HepG2 (cell line): ENCODE data around the gene FYTTD1. TPM values are rescaled to one million over a fixed set of nuclear protein-coding genes. Genes with fewer than 3 reads are reported as not detected.

Experiments
- ATAC-seq: fragments of 200-7000 bp; cut with Tn5 transposase; 3 replicates; pipeline ENCODE4 v1.9.1; 2020; ENCODE audit warnings: mild to moderate bottlenecking, moderate library complexity
- BruUV-seq: library from RNA; stranded (reverse); fragments of 400-500 nt; replicated peaks from 2 replicates; lab custom pipeline; 2021; lab: Mats Ljungman, UMichigan
- CTCF ChIA-PET: fragments of 300-600 bp; formaldehyde crosslinking; extraction: SDS; loops from one replicate; lab custom pipeline; 2021; ENCODE audit warnings: low total read pairs, inconsistent platforms, low intra/inter-chr PET ratio; lab: Yijun Ruan, JAX
- POLR2A ChIA-PET: fragments of 350-600 bp; sonication (Branson Sonifier 250); formaldehyde crosslinking; loops from one replicate; lab custom pipeline; 2020; ENCODE audit warnings: antibody characterized with exemption, inconsistent platforms; lab: Yijun Ruan, JAX
- DNase-seq: peaks from one replicate; pipeline ENCODE4 v3.0.0-alpha.2; 2015; ENCODE audit warnings: low spot score
- FAIRE-seq: peaks from 3 replicates; lab custom pipeline; 2011; peaks lifted over from hg19 to GRCh38; lab: Jason Lieb, UNC
- H2AFZ ChIP-seq: one replicate; pipeline ENCODE4 v1.6.1; 2011; ENCODE audit warnings: low read length, inconsistent platforms
- H3K27ac ChIP-seq: fragments of 300-600 bp; 3 replicates; pipeline ENCODE4 v1.8.0; 2011; ENCODE audit warnings: mixed run types, mild to moderate bottlenecking, mixed read lengths, low read length, inconsistent platforms; ENCODE audit not compliant: insufficient read depth; ENCODE audit errors: extremely low read length
- H3K27me3 ChIP-seq, 2 experiments: fragments of 200-600 bp in 1 of 2; 2 replicates in 1 of 2; 3 replicates in 1 of 2; pipeline versions ENCODE4 v1.6.0 to v1.8.0; 2011; ENCODE audit warnings: low read length in 2 of 2, mild to moderate bottlenecking in 2 of 2, moderate library complexity in 2 of 2, inconsistent platforms in 1 of 2; ENCODE audit not compliant: insufficient read depth in 2 of 2, control insufficient read depth in 1 of 2
- H3K36me3 ChIP-seq, 2 experiments: fragments of 200-600 bp in 1 of 2; replicated peaks in 1 of 2; 2 replicates in 1 of 2; 3 replicates in 1 of 2; pipeline versions ENCODE4 v1.5.1 to v1.8.0; 2011; ENCODE audit warnings: low read length in 2 of 2, inconsistent platforms in 1 of 2; ENCODE audit not compliant: insufficient read depth in 2 of 2, control insufficient read depth in 1 of 2
- H3K4me1 ChIP-seq: 2 replicates; pipeline ENCODE4 v1.5.1; 2012; ENCODE audit warnings: low read length, inconsistent platforms; ENCODE audit not compliant: insufficient read depth
- H3K4me2 ChIP-seq: 2 replicates; pipeline ENCODE4 v1.6.0; 2011; ENCODE audit warnings: low read depth, low read length, inconsistent platforms
- H3K4me3 ChIP-seq, 3 experiments: fragments of 200-600 bp in 1 of 3; sonication (generic), shearing (Covaris generic) in 1 of 3; replicated peaks in 1 of 3; 2 replicates each; pipeline ENCODE4 v1.5.1; 2011 to 2016; ENCODE audit warnings: low read length in 3 of 3, inconsistent platforms in 2 of 3, low read depth in 2 of 3, mild to moderate bottlenecking in 2 of 3, control low read depth in 1 of 3, mixed read lengths in 1 of 3; ENCODE audit not compliant: insufficient read depth in 1 of 3
- H3K79me2 ChIP-seq: one replicate; pipeline ENCODE4 v1.6.1; 2011; ENCODE audit warnings: low read length, inconsistent platforms; ENCODE audit not compliant: insufficient read depth
- H3K9ac ChIP-seq: 2 replicates; pipeline ENCODE4 v1.6.0; 2011; ENCODE audit warnings: mild to moderate bottlenecking, low read depth, low read length, inconsistent platforms; ENCODE audit not compliant: insufficient read depth
- H3K9me3 ChIP-seq: 2 replicates; pipeline ENCODE4 v1.5.1; 2012; ENCODE audit warnings: mild to moderate bottlenecking, low read length
- H4K20me1 ChIP-seq: 2 replicates; pipeline ENCODE4 v1.6.0; 2011; ENCODE audit warnings: inconsistent platforms, mild to moderate bottlenecking, low read length, moderate library complexity; ENCODE audit not compliant: insufficient read depth
- CCAR2 ChIP-seq: fragments of 200-400 bp; formaldehyde crosslinking; optimal IDR thresholded peaks from 2 replicates; pipeline ENCODE3; 2018; ENCODE audit warnings: low read depth, mild to moderate bottlenecking, low read length, moderate library complexity
- CENPT ChIP-seq: sonication (generic); formaldehyde crosslinking; IDR thresholded peaks from 2 replicates; pipeline ENCODE4 v1.8.0; 2022; ENCODE audit warnings: low read depth, mild to moderate bottlenecking, moderate library complexity, missing genetic modification reagents
- DMAP1 ChIP-seq: IDR thresholded peaks from 2 replicates; pipeline ENCODE4 v1.6.1; 2016
- HIVEP1 ChIP-seq: sonication (generic); formaldehyde crosslinking; IDR thresholded peaks from 2 replicates; pipeline ENCODE4 v1.4.0; 2020; ENCODE audit warnings: mild to moderate bottlenecking, missing genetic modification reagents
- KAT2B ChIP-seq: fragments of 150-350 bp; IDR thresholded peaks from 2 replicates; pipeline ENCODE4 v1.6.1; 2014; ENCODE audit warnings: low read depth, low read length, borderline replicate concordance
- KDM6A ChIP-seq: IDR thresholded peaks from 2 replicates; pipeline ENCODE4 v1.6.1; 2016; ENCODE audit warnings: low read depth
- MIER2 ChIP-seq: IDR thresholded peaks from 2 replicates; pipeline ENCODE4 v1.6.1; 2016; ENCODE audit warnings: missing biosample characterization, missing genetic modification reagents
- SATB2 ChIP-seq: sonication (generic); formaldehyde crosslinking; IDR thresholded peaks from 2 replicates; pipeline ENCODE4 v1.5.0; 2020; ENCODE audit warnings: missing genetic modification reagents
- SOX13 ChIP-seq, 3 experiments: fragments of 450-650 bp in 1 of 3; sonication (generic) in 1 of 3; formaldehyde crosslinking in 1 of 3; IDR thresholded peaks in 2 of 3; conservative IDR thresholded peaks in 1 of 3; 2 replicates each; pipeline versions ENCODE4 v1.5.0 to v1.6.1; 2016 to 2020; ENCODE audit warnings: antibody characterized with exemption in 1 of 3, mild to moderate bottlenecking in 1 of 3, missing compliant biosample characterization in 1 of 3, missing genetic modification reagents in 1 of 3, moderate library complexity in 1 of 3
- TFAP4 ChIP-seq: sonication (generic); IDR thresholded peaks from 2 replicates; pipeline ENCODE4 v1.6.1; 2016; ENCODE audit warnings: low read depth, borderline replicate concordance
- TGIF2 ChIP-seq: IDR thresholded peaks from 2 replicates; pipeline ENCODE4 v1.6.1; 2016; ENCODE audit warnings: control low read depth, missing compliant biosample characterization
- TOPORS ChIP-seq: sonication (generic); formaldehyde crosslinking; IDR thresholded peaks from 2 replicates; pipeline ENCODE4 v1.8.0; 2023; ENCODE audit warnings: mild to moderate bottlenecking, missing genetic modification reagents
- ZMAT3 ChIP-seq: sonication (generic); formaldehyde crosslinking; conservative IDR thresholded peaks from 2 replicates; pipeline ENCODE4 v1.7.0; 2021; ENCODE audit warnings: missing genetic modification reagents
- ZNF574 ChIP-seq: sonication (generic); formaldehyde crosslinking; IDR thresholded peaks from 2 replicates; pipeline ENCODE4 v1.4.0; 2020; ENCODE audit warnings: missing genetic modification reagents
- ZNF792 ChIP-seq: IDR thresholded peaks from 2 replicates; pipeline ENCODE4 v1.6.1; 2016
- WGBS: methylation state at CpG from one replicate; pipeline ENCODE4 v1.1.6; 2017; ENCODE audit warnings: low lambda C conversion rate; 5-methylcytosine and 5-hydroxymethylcytosine counted together
- in situ Hi-C: cut with HindIII; loops from 2 replicates; pipeline ENCODE4 v1.10.0; 2017; ENCODE audit warnings: low pct_unique_long_range_greater_than_20kb; ENCODE audit not compliant: extremely low pct_ligation_motif_present
- intact Hi-C: fragments of 100-400 bp; cut with micrococcal nuclease; formaldehyde crosslinking; loops from one replicate; pipeline ENCODE4 v1.10.0; 2022; ENCODE audit not compliant: unreplicated experiment
- polyA plus RNA-seq, 8 experiments: library from polyadenylated mRNA; depleted of rRNA in 3 of 8; stranded (reverse) in 7 of 8; unstranded in 1 of 8; fragments of >200 nt; fragmentation: Illumina TruSeq in 4 of 8; extraction: Trizol in 4 of 8; gene quantifications; 2 replicates each; pipeline versions ENCODE4 v1.2.1 to v1.2.3, GENCODE V29; 2011 to 2016; ENCODE audit warnings: low read depth in 4 of 8, missing spikeins in 1 of 8, mixed read lengths in 1 of 8; ENCODE audit not compliant: insufficient read depth in 1 of 8
- total RNA-seq, 5 experiments: library from RNA; depleted of rRNA; stranded (reverse); fragments of >200 nt; fragmentation: Illumina TruSeq; extraction: Trizol; gene quantifications; 2 replicates each; pipeline ENCODE4 v1.2.3, GENCODE V29; 2016; ENCODE audit warnings: low read depth in 1 of 5

The FYTTD1 gene
- total and polyA plus RNA-seq, 2 of the 13 experiments (the other 11 are each of a cell fraction or from before 2014, with no cell fraction given), result 6.5 to 28.8 TPM

GRCh38 chr3:197807969-197808587 is 58.4 kb downstream of the FYTTD1 start:
- H3K27ac ChIP-seq, result no peak overlapping the region
- POLR2A ChIA-PET, result no interaction called here
- no peak overlapping the region for H3K9ac ChIP-seq
- DNase-seq, result no peak
- TF ChIP-seq ZNF792 (CRISPR knock-in tag), result no peak
- TF ChIP-seq CENPT (CRISPR knock-in tag), result no peak
- no peak for TF ChIP-seq TFAP4
- TF ChIP-seq MIER2 (CRISPR knock-in tag), result no peak
- no peak for TF ChIP-seq SATB2
- TF ChIP-seq, all 625 proteins: peak for 0
- FAIRE-seq (no peak), ATAC-seq (no peak)
- CTCF ChIA-PET, result no interaction called here
- H3K4me2 ChIP-seq, result no peak overlapping the region
- intact Hi-C loops (no loop called here), in situ Hi-C loops (no loop called here)
- no peak overlapping the region for H3K4me3 ChIP-seq
- peaks cover 1% of the 10 kb centered on the region; the same call in 1 of the 2 replicates for H4K20me1 ChIP-seq
- WGBS, result 96% methylated on average over 4 of the region's 4 CpGs
- no peaks in the 10 kb centered on the region for H3K9me3 ChIP-seq
- no peaks in the 10 kb centered on the region; a peak in 1 of 5 replicates for H3K27me3 ChIP-seq
- H3K79me2 ChIP-seq, result peaks cover 72% of the 10 kb centered on the region
- H3K4me1 ChIP-seq, result 0 out of 2 replicates have a peak, but pooled peaks cover 8% of the 10 kb centered on the region
- no peak overlapping the region for H2AFZ ChIP-seq
- BruUV-seq, result no TSS peak
- H3K36me3 ChIP-seq, result 0 out of 5 replicates have a peak, but pooled peaks cover 0 to 6% of the 10 kb centered on the region in 2 experiments

DNA sequence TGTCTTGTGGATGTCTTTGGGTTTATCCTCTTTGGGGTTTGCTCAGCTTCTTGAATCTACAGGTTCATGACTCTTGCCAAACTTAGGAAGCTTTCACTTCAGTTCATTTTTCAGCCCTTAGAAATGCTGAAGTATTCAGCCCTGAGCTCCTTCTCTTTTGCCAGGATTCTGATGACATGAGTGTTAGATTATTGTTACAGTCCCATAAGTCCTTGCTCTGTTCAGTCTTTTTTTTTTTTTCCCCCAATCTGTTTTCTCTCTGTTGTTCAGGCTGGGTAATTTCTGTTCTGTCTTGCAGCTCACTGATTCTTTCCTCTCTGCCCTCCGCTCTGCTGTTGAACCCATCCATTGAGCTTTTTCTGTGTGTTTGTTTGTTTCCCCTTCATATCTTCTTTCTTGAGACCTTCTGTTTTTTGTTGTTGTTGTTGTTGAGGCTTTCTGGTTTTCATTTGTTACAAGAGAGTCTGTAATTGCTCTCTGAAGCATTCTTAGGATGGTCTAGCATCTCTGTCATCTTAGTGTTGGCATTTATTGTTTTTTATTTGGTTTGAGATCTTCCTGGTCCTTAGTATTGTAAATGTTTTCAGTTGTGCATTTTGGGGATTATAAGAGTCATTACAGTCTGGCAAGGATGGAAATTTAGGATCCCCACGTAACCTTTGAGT is 59.8 kb downstream of the FYTTD1 start:
- H3K9me3 ChIP-seq, result no peaks in the 10 kb centered on the region
- no peak overlapping the region for H2AFZ ChIP-seq
- ATAC-seq, result no peak
- H3K9ac ChIP-seq, result no peak overlapping the region
- H3K4me2 ChIP-seq, result no peak overlapping the region
- ChIA-PET CTCF (no interaction called here), POLR2A (no interaction called here)
- intact Hi-C loops, result no loop called here
- no peak for DNase-seq
- no peak for FAIRE-seq
- peaks cover 15% of the 10 kb centered on the region for H3K4me1 ChIP-seq
- H3K4me3 ChIP-seq, result no peak overlapping the region
- in situ Hi-C loops, result no loop called here
- 50% methylated on average over 2 of the region's 2 CpGs for WGBS
- H3K27me3 ChIP-seq, result no peaks in the 10 kb centered on the region; a peak in 1 of 5 replicates
- peaks cover 68% of the 10 kb centered on the region for H3K79me2 ChIP-seq
- peaks cover 0 to 3% of the 10 kb centered on the region in 2 experiments; a peak in 1 of 5 replicates for H3K36me3 ChIP-seq
- H4K20me1 ChIP-seq, result no peaks in the 10 kb centered on the region
- no peak overlapping the region for H3K27ac ChIP-seq
- no TSS peak for BruUV-seq
- no peak for TF ChIP-seq KAT2B
- TF ChIP-seq ZNF574 (CRISPR knock-in tag), result no peak
- TF ChIP-seq KDM6A (CRISPR knock-in tag), result no peak
- no peak for TF ChIP-seq ZMAT3 (CRISPR knock-in tag)
- no peak for TF ChIP-seq TGIF2 (CRISPR knock-in tag)
- TF ChIP-seq CCAR2, result no peak
- TF ChIP-seq SOX13 (IDR thresholded peaks at IDR 0.05), result no peak
- no peak for TF ChIP-seq SOX13 (CRISPR knock-in tag; conservative IDR thresholded peaks at IDR 0.05 in 1 of 2, IDR thresholded peaks at IDR 0.05 in 1 of 2)
- TF ChIP-seq TOPORS, result no peak
- TF ChIP-seq HIVEP1 (CRISPR knock-in tag), result no peak
- TF ChIP-seq DMAP1 (CRISPR knock-in tag), result no peak
